ENCODE data around the gene EDIL3. TPM values are rescaled to one million over a fixed set of nuclear protein-coding genes. Genes with fewer than 3 reads are reported as not detected.

Gene EDIL3
- total RNA-seq, 1 experiment from 2014 or later = 17.6 TPM

GRCh38 chr5:83991566-83992224 lies 393.0 kb downstream of the EDIL3 start:
- H3K4me1 ChIP-seq (ENCODE audit: control insufficient read depth, insufficient read depth, low read length) = no peaks in the 10 kb centered on the region
- ATAC-seq = no peak
- intact Hi-C loops (cut with micrococcal nuclease; ENCODE audit: unreplicated experiment) = no loop called here
- ChIA-PET CTCF (no interaction called here), POLR2A (no interaction called here)
- no peaks in the 10 kb centered on the region for H3K36me3 ChIP-seq (ENCODE audit: control insufficient read depth, insufficient read depth, low read length)
- TF ChIP-seq TCF7L2 (IDR thresholded peaks at IDR 0.05; ENCODE audit: low read depth, low read length) (no peak), POLR2AphosphoS5 (IDR thresholded peaks at IDR 0.05; ENCODE audit: low read depth, low read length) (no peak), REST (IDR thresholded peaks at IDR 0.05; ENCODE audit: insufficient read depth in 1 of 2, low read depth in 2 of 2, low read length in 1 of 2) (no peak), SIN3A (IDR thresholded peaks at IDR 0.05; ENCODE audit: borderline replicate concordance, insufficient read depth, low read depth, low read length) (no peak), CTCF (IDR thresholded peaks at IDR 0.05) (no peak)
- DNase-seq (ENCODE audit: low read depth, low spot score) = no peak
- no peaks in the 10 kb centered on the region for H3K27me3 ChIP-seq (ENCODE audit: control insufficient read depth, insufficient read depth, low read length)
- H3K27ac ChIP-seq (ENCODE audit: low read length) = no peak overlapping the region
- no peak overlapping the region for H3K4me3 ChIP-seq (ENCODE audit: low read depth in 2 of 2, low read length in 2 of 2)
- BruUV-seq (replicated peaks) = no TSS peak
- no peaks in the 10 kb centered on the region for H3K9me3 ChIP-seq (ENCODE audit: control insufficient read depth, insufficient read depth, low read depth, low read length)
- in situ Hi-C loops (cut with HindIII; ENCODE audit: low pct_unique_long_range_greater_than_20kb, low sequenced_read_pairs) = no loop called here

GRCh38 chr5:83988293-83988685 lies 396.4 kb downstream of the EDIL3 start:
- no peak for ATAC-seq
- intact Hi-C loops (cut with micrococcal nuclease; ENCODE audit: unreplicated experiment) (no loop called here), in situ Hi-C loops (cut with HindIII; ENCODE audit: low pct_unique_long_range_greater_than_20kb, low sequenced_read_pairs) (no loop called here)
- Histone ChIP-seq H3K27ac (ENCODE audit: low read length) (no peak overlapping the region), H3K36me3 (ENCODE audit: control insufficient read depth, insufficient read depth, low read length) (no peaks in the 10 kb centered on the region), H3K4me1 (ENCODE audit: control insufficient read depth, insufficient read depth, low read length) (no peaks in the 10 kb centered on the region), H3K9me3 (ENCODE audit: control insufficient read depth, insufficient read depth, low read depth, low read length) (no peaks in the 10 kb centered on the region), H3K4me3 (ENCODE audit: low read depth in 2 of 2, low read length in 2 of 2) (no peak overlapping the region), H3K27me3 (ENCODE audit: control insufficient read depth, insufficient read depth, low read length) (no peaks in the 10 kb centered on the region)
- no TSS peak for BruUV-seq (replicated peaks)
- POLR2A ChIA-PET = no interaction called here
- CTCF ChIA-PET = no interaction called here
- TF ChIP-seq TCF7L2 (IDR thresholded peaks at IDR 0.05; ENCODE audit: low read depth, low read length) = no peak
- no peak for TF ChIP-seq REST (IDR thresholded peaks at IDR 0.05; ENCODE audit: insufficient read depth in 1 of 2, low read depth in 2 of 2, low read length in 1 of 2)
- TF ChIP-seq CTCF (IDR thresholded peaks at IDR 0.05) = no peak
- TF ChIP-seq SIN3A (IDR thresholded peaks at IDR 0.05; ENCODE audit: borderline replicate concordance, insufficient read depth, low read depth, low read length) = no peak
- no peak for DNase-seq (ENCODE audit: low read depth, low spot score)
